Measurements from ENCODE around the gene SP2. TPM values are rescaled to one million over a fixed set of nuclear protein-coding genes. Genes with fewer than 3 reads are reported as not detected.
A peak's percentile ranks its signal among the peaks of the same experiment; 100 is the strongest.

The SP2 gene
- total RNA-seq, 4 donors from 2014 or later = 5.1 to 12.6 (median 8.1) TPM

DNA sequence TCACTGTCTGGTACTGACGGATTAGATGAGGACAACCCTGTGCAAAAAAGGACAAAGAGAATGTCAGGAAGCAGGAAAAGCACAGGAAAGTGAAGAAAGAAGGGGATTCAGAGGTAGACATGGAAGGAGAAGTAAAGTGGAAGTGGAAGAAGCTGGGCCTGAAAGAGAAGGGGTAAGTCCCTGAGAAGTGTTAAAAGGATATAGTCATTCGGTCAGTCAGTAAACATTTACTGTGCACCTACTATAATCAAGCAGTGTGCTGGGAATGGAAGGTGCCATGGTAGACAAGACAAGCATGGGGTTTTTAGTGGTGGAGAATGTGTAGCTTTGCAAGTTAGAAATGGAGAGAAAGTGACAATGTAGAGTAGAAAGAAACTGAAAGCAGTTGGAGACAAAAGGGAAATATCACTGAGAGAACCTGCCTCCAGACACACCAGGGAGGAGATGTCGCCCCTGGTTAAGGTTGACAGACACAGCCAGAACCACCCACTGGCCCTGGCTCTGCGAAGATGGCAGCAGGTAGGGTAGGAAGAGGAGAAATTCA lies 4.4 kb upstream of the SP2 start:
- 93 to 96% methylated on average over 4 of the region's 4 CpGs for WGBS, 2 donors
- TF ChIP-seq POLR2A (IDR thresholded peaks at IDR 0.05) = no peak
- TF ChIP-seq, protein P1, sequence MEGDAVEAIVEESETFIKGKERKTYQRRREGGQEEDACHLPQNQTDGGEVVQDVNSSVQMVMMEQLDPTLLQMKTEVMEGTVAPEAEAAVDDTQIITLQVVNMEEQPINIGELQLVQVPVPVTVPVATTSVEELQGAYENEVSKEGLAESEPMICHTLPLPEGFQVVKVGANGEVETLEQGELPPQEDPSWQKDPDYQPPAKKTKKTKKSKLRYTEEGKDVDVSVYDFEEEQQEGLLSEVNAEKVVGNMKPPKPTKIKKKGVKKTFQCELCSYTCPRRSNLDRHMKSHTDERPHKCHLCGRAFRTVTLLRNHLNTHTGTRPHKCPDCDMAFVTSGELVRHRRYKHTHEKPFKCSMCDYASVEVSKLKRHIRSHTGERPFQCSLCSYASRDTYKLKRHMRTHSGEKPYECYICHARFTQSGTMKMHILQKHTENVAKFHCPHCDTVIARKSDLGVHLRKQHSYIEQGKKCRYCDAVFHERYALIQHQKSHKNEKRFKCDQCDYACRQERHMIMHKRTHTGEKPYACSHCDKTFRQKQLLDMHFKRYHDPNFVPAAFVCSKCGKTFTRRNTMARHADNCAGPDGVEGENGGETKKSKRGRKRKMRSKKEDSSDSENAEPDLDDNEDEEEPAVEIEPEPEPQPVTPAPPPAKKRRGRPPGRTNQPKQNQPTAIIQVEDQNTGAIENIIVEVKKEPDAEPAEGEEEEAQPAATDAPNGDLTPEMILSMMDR (IDR thresholded peaks at IDR 0.05) = no peak
- intact Hi-C loops (cut with DNase I; ENCODE audit: low total_unique reads) = no loop called here

DNA sequence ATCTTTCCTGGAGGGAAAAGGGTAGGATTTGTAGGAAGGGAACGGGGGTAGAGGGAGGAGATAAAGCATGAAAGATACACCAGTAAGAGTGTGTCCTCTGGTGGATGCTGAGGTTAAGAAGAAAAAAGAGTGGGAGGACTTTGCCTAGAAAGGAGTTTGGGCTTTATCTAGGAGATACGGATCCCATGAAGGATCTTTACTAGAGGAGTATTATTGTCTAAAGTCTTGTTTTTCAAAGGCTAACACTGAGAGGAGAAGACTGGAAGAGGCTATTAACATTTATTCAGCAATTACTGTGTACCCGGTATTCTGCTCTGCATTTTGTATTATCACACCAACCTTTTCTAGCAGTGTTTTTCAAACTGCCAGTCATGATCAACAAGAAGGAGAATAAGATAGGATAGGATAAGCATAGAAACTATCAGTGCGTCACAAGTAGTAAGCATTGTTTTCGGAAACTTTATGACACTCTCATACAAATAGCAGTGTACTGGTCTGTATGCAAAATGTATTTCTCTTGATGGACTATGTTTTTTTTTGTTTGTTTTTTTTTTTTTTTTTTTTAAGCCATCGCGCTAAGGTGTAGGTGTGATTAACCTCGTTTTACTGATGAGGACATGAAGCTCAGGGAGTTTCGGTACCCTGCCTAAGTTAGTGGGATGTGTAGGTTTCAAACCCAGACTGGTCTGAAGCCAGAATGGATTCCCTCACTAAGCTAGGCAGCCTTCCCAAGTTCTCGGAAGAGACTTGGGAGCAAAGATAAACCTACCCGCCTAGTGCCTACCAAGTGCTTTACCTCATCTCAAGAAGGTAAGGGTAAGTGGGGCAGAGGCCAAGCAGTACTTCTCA lies 1.3 kb upstream of the SP2 start:
- 28 to 32% methylated on average over 11 of the region's 11 CpGs for WGBS, 2 donors
- no peak for DNase-seq (ENCODE audit: low spot score in 2 of 2)
- intact Hi-C loops (cut with DNase I; ENCODE audit: low total_unique reads) = no loop called here
- H3K4me3 ChIP-seq (ENCODE audit: low read depth, poor library complexity, severe bottlenecking) = peak overlapping the region; percentile 75
- TF ChIP-seq, protein P1 (IDR thresholded peaks at IDR 0.05) = no peak
- TF ChIP-seq POLR2A (IDR thresholded peaks at IDR 0.05) = no peak

More for the DNA sequence above, 4.4 kb upstream of the SP2 start:
- no peak overlapping the region for H3K4me3 ChIP-seq (ENCODE audit: low read depth, poor library complexity, severe bottlenecking)
- DNase-seq (ENCODE audit: low spot score in 2 of 2) = no peak

DNA sequence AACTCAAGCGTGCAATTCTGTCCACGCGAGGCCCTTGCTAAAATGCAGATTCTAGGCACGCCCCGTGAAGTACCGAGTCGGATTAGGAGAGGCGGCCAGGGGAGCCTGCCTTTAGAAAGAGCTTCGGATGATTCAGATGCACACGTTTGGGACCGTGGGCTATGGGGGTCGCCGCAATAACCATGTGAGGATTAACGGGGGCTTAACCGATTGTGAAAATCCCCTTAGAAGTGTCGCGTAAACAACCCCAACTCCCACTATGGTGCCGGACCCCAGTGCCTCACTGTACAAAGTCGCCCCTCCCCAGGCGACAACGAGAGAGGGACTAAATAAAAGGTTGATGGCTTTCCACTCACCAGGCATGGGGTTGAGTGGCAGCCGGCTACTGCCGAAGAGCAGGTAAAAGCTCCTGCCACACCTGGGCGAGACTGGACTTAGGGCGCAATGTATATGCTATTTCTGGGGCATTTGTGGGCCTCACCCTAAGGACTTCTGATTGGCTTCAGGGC lies 635 bp upstream of the SP2 start:
- H3K4me3 ChIP-seq (ENCODE audit: low read depth, poor library complexity, severe bottlenecking) = peak overlapping the region; percentile 75
- TF ChIP-seq, protein P1 (IDR thresholded peaks at IDR 0.05) = no peak
- peak in 1 of 2 donors; percentile 78 for TF ChIP-seq POLR2A (IDR thresholded peaks at IDR 0.05)
- 0 to 1% methylated on average over 23 to 25 of the region's 25 CpGs for WGBS, 2 donors
- DNase-seq (ENCODE audit: low spot score in 2 of 2) = peak in 1 of 2 donors; percentile 86
- intact Hi-C loops (cut with DNase I; ENCODE audit: low total_unique reads) = no loop called here

GRCh38 chr17:47896672-47897490 lies 845 bp downstream of the SP2 start:
- H3K4me3 ChIP-seq (ENCODE audit: low read depth, poor library complexity, severe bottlenecking) = peak overlapping the region; percentile 74
- WGBS, 2 donors = 1 to 2% methylated on average over 16 to 21 of the region's 22 CpGs
- TF ChIP-seq, protein P1 (IDR thresholded peaks at IDR 0.05) = no peak
- TF ChIP-seq POLR2A (IDR thresholded peaks at IDR 0.05) = no peak
- DNase-seq (ENCODE audit: low spot score in 2 of 2) = peak in 1 of 2 donors; percentile 43
- intact Hi-C loops (cut with DNase I; ENCODE audit: low total_unique reads) = no loop called here

- DNase-seq (ENCODE audit: low spot score in 2 of 2) = no peak
- TF ChIP-seq, protein P1 (IDR thresholded peaks at IDR 0.05) = no peak
- intact Hi-C loops (cut with DNase I; ENCODE audit: low total_unique reads) = no loop called here
- no peak overlapping the region for H3K4me3 ChIP-seq (ENCODE audit: low read depth, poor library complexity, severe bottlenecking)
- WGBS, 2 donors = 63 to 69% methylated on average over 5 of the region's 5 CpGs
Measured at GRCh38 chr17:47897561-47897960, 1.5 kb downstream of the SP2 start.
